B cell (primary cell): Measurements from ENCODE around the gene SPOCK1.

Source experiments
- CTCF ChIP-seq: fragments of 200-600 bp; IDR thresholded peaks from one replicate; pipeline ENCODE4 v1.8.0; 2022; ENCODE audit warnings: antibody characterized with exemption, mild to moderate bottlenecking
- EZH2 ChIP-seq: IDR thresholded peaks from 2 replicates; pipeline ENCODE4 v1.6.1; 2012; ENCODE audit warnings: borderline replicate concordance, low read depth, mild to moderate bottlenecking, moderate library complexity, low read length; ENCODE audit not compliant: insufficient read depth, poor library complexity, severe bottlenecking

GRCh38 chr5:137215780-137216179, 283.3 kb downstream of the SPOCK1 start:
- TF ChIP-seq CTCF (no peak), EZH2 (no peak)
